Body of pancreas (tissue), 4 donors: ENCODE data around the gene ZNF791. TPM values are rescaled to one million over a fixed set of nuclear protein-coding genes. Genes with fewer than 3 reads are reported as not detected.
"Not testable (repeated sequence)": the region's sequence is repeated elsewhere in the genome, so short reads cannot be mapped to it uniquely, and the experiment has no call there.

Experiments used
- ATAC-seq: fragments of 150-250 bp; one replicate; pipeline ENCODE4 v1.9.1; 2016
- DNase-seq, 4 donors: peaks; one replicate each; pipeline ENCODE4 v3.0.0-alpha.2; 2019
- H3K27ac ChIP-seq, 4 donors: fragments of 200-600 bp; sonication (generic); 1 replicate in 3 of 4; 2 replicates in 1 of 4; pipeline versions ENCODE4 v1.5.1 to v1.6.1; 2016 to 2019; ENCODE audit warnings: mild to moderate bottlenecking in 1 of 4, mixed read lengths in 1 of 4, moderate library complexity in 1 of 4
- H3K27me3 ChIP-seq, 2 donors: fragments of 200-600 bp; sonication (generic); one replicate each; pipeline ENCODE4 v1.6.0; 2016; ENCODE audit warnings: mild to moderate bottlenecking in 1 of 2
- H3K36me3 ChIP-seq, 2 donors: fragments of 200-600 bp; sonication (generic); replicated peaks in 1 of 2; 2 replicates each; pipeline ENCODE4 v1.5.1; 2016; ENCODE audit warnings: low read depth in 2 of 2; ENCODE audit not compliant: insufficient read depth in 1 of 2
- H3K4me1 ChIP-seq: fragments of 200-600 bp; sonication (generic); one replicate; pipeline ENCODE4 v1.6.0; 2016
- H3K4me3 ChIP-seq, 2 donors: fragments of 200-600 bp; sonication (generic); 1 replicate in 1 of 2; 2 replicates in 1 of 2; pipeline ENCODE4 v1.5.1; 2016 to 2019
- H3K9me3 ChIP-seq, 3 donors: fragments of 200-600 bp; sonication (generic); 1 replicate in 2 of 3; 2 replicates in 1 of 3; pipeline ENCODE4 v1.5.1; 2016
- CTCF ChIP-seq, 7 experiments: fragments of 450-650 bp in 4 of 7; fragments of 200-600 bp in 3 of 7; sonication (generic) in 3 of 7; IDR thresholded peaks; one replicate each; pipeline ENCODE4 v1.5.1; 2016 to 2019; ENCODE audit warnings: antibody characterized with exemption in 7 of 7
- POLR2A ChIP-seq, 3 donors: fragments of 450-650 bp; IDR thresholded peaks; one replicate each; pipeline ENCODE4 v1.6.1; 2016; ENCODE audit warnings: antibody characterized with exemption in 3 of 3, mild to moderate bottlenecking in 2 of 3
- WGBS, 2 donors: methylation state at CpG; one replicate each; pipeline ENCODE4 v1.1.5; 2017; 5-methylcytosine and 5-hydroxymethylcytosine counted together
- intact Hi-C: fragments of 100-400 bp; cut with DNase I; formaldehyde crosslinking; loops from one replicate; pipeline ENCODE4 v1.15.1; 2023
- total RNA-seq, 2 donors: library from RNA; depleted of rRNA; stranded (reverse); fragments of >200 nt; gene quantifications; one replicate each; pipeline ENCODE4 v1.1.0, GENCODE V29; 2016

The ZNF791 gene
- total RNA-seq, 2 donors from 2014 or later: 9.9 to 16.9 TPM

DNA sequence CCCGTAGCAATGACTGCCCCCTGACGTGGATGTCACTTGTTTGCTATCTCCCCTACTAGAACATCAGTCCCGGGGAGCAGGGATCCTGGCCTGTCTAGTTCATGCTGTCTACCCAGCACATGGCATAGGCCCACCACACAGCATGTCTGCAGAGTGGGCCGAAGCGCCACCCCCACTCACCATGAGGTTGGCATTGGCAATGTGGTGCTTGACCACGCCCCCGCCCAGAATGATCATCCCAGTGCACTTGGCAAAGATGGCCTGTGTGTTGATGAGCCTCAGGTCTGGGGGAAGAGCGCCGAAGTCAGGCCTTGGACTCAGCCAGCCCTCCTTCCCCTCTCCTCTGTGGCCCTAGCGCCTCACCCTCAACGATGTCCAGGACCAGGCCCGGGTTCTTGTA is 66.2 kb downstream of the ZNF791 start:
- Histone ChIP-seq H3K27me3 (no peaks in the 10 kb centered on the region), H3K4me3 (no peak overlapping the region), H3K36me3 (peaks cover 12 to 26% of the 10 kb centered on the region in 2 donors), H3K4me1 (peaks cover 15% of the 10 kb centered on the region), H3K9me3 (no peaks in the 10 kb centered on the region), H3K27ac (no peak overlapping the region)
- intact Hi-C loops: no loop called here
- 79 to 80% methylated on average over 6 to 8 of the region's 12 CpGs for WGBS, 2 donors
- TF ChIP-seq POLR2A (IDR thresholded peaks at IDR 0.05): no peak
- no peak for TF ChIP-seq CTCF (IDR thresholded peaks at IDR 0.05)
- DNase-seq: no peak
- no peak for ATAC-seq

- H3K9me3 ChIP-seq, H3K4me3 ChIP-seq, intact Hi-C loops, H3K27ac ChIP-seq, ATAC-seq, DNase-seq, H3K27me3 ChIP-seq: not testable (repeated sequence)
- peaks cover 12 to 26% of the 10 kb centered on the region in 2 donors for H3K36me3 ChIP-seq
- H3K4me1 ChIP-seq: peaks cover 17% of the 10 kb centered on the region
- 80 to 92% methylated on average over 4 to 5 of the region's 5 CpGs for WGBS, 2 donors
Measured at GRCh38 chr19:12678039-12678438, 67.3 kb downstream of the ZNF791 start.

- H3K4me3 ChIP-seq: no peak overlapping the region
- intact Hi-C loops: no loop called here
- no peaks in the 10 kb centered on the region for H3K9me3 ChIP-seq
- H3K4me1 ChIP-seq: peaks cover 17% of the 10 kb centered on the region
- peaks cover 12 to 19% of the 10 kb centered on the region in 2 donors for H3K36me3 ChIP-seq
- no peak for DNase-seq
- no peaks in the 10 kb centered on the region for H3K27me3 ChIP-seq
- ATAC-seq: no peak
- 82 to 87% methylated on average over 9 of the region's 9 CpGs for WGBS, 2 donors
- H3K27ac ChIP-seq: no peak overlapping the region
- TF ChIP-seq POLR2A (IDR thresholded peaks at IDR 0.05) (no peak), CTCF (IDR thresholded peaks at IDR 0.05) (no peak)
Measured at GRCh38 chr19:12680034-12680433, 69.3 kb downstream of the ZNF791 start.

- peak within 1 kb of the TSS; percentile 92 to 98 for H3K4me3 ChIP-seq
- ATAC-seq (peak; percentile 91), DNase-seq (peak; percentile 94 to 98 (median 96))
- peaks cover 17% of the 10 kb centered on the region for H3K4me1 ChIP-seq
- peak within 1 kb of the TSS; percentile 88 to 100 (median 92) for H3K27ac ChIP-seq
- intact Hi-C loops: no loop called here
- TF ChIP-seq POLR2A (IDR thresholded peaks at IDR 0.05): peak; percentile 58 to 85 (median 75)
- TF ChIP-seq CTCF (IDR thresholded peaks at IDR 0.05): no peak
- H3K36me3 ChIP-seq: peaks cover 12 to 14% of the 10 kb centered on the region in 2 donors
- WGBS, 2 donors: 0% methylated on average over 43 to 68 of the region's 68 CpGs
- H3K9me3 ChIP-seq: no peaks in the 10 kb centered on the region
- H3K27me3 ChIP-seq: no peaks in the 10 kb centered on the region
Measured at GRCh38 chr19:12681074-12681987, 70.6 kb downstream of the ZNF791 start, which contains the start of gene DHPS. TSS of gene DHPS (minus strand) at chr19:12681880. CDS start at chr19:12681766, 114 bp downstream.

Other genes with a start within 250 kb of the ZNF791 start
- 1 to 10 TPM in 1 of 2 donors, under 1 TPM in 1; 0.66 to 2.9 TPM for gene ZNF442, start 245.2 kb upstream of the ZNF791 start, total RNA-seq
- gene ZNF799, start 209.6 kb upstream of the ZNF791 start, total RNA-seq: 1 to 10 TPM; 4.2 to 4.6 TPM
- gene ZNF443, start 169.9 kb upstream of the ZNF791 start, total RNA-seq: 1 to 10 TPM; 3.6 to 5.2 TPM
- 1 to 10 TPM; 2.3 to 3.1 TPM for gene ZNF709, start 126.1 kb upstream of the ZNF791 start, total RNA-seq
- gene ZNF564, start 59.4 kb upstream of the ZNF791 start, total RNA-seq: 10 to 100 TPM in 1 of 2 donors, 1 to 10 TPM in 1; 5.2 to 14.2 TPM
- gene ZNF490, start 107 bp upstream of the ZNF791 start, total RNA-seq: 1 to 10 TPM; 2.0 to 2.6 TPM
- 10 to 100 TPM; 30.0 to 48.0 TPM for gene MAN2B1, start 55.8 kb downstream of the ZNF791 start, total RNA-seq
- gene WDR83, start 55.9 kb downstream of the ZNF791 start, total RNA-seq: 10 to 100 TPM; 12.5 to 37.2 TPM
- gene DHPS, start 71.0 kb downstream of the ZNF791 start, total RNA-seq: 100 to 1,000 TPM in 1 of 2 donors, 10 to 100 TPM in 1; 55.8 to 136 TPM
- gene GNG14, start 77.1 kb downstream of the ZNF791 start, total RNA-seq: not detected
- gene FBXW9, start 85.7 kb downstream of the ZNF791 start, total RNA-seq: 1 to 10 TPM; 3.9 to 4.0 TPM
- gene TNPO2, start 113.0 kb downstream of the ZNF791 start, total RNA-seq: 10 to 100 TPM; 15.0 to 35.6 TPM
- 100 to 1,000 TPM; 187 to 282 TPM for gene TRIR, start 123.8 kb downstream of the ZNF791 start, total RNA-seq
- gene GET3, start 126.6 kb downstream of the ZNF791 start, total RNA-seq: 10 to 100 TPM; 13.2 to 22.8 TPM
- not detected for gene BEST2, start 140.9 kb downstream of the ZNF791 start, total RNA-seq
- gene HOOK2, start 164.6 kb downstream of the ZNF791 start, total RNA-seq: 100 to 1,000 TPM; 114 to 354 TPM
- gene JUNB, start 180.6 kb downstream of the ZNF791 start, total RNA-seq: 100 to 1,000 TPM; 219 to 485 TPM
- 100 to 1,000 TPM; 105 to 146 TPM for gene PRDX2, start 190.9 kb downstream of the ZNF791 start, total RNA-seq
- not detected for gene THSD8, start 191.1 kb downstream of the ZNF791 start, total RNA-seq
- gene RNASEH2A, start 195.7 kb downstream of the ZNF791 start, total RNA-seq: 1 to 10 TPM; 1.3 to 6.5 TPM
- under 1 TPM in 1 of 2 donors, not detected in 1; 0.52 TPM for gene RTBDN, start 223.7 kb downstream of the ZNF791 start, total RNA-seq
- gene MAST1, start 227.6 kb downstream of the ZNF791 start, total RNA-seq: under 1 TPM in 1 of 2 donors, not detected in 1; 0.26 TPM